ENCODE data around the gene UGT1A10. TPM values are rescaled to one million over a fixed set of nuclear protein-coding genes. Genes with fewer than 3 reads are reported as not detected.

The UGT1A10 gene
- total and polyA plus RNA-seq, 2 donors (not counting 3 experiments of a cell fraction or from before 2014, with no cell fraction given): not detected

GRCh38 chr2:233705911-233706506 lies 69.8 kb downstream of the UGT1A10 start:
- CTCF ChIA-PET: interaction anchor here (1.4 kb wide), 1 partner anchor 209 kb away, joined by 3 read pairs; no protein-coding TSS in a partner anchor
- Histone ChIP-seq H3K36me3 (ENCODE audit: control insufficient read depth in 2 of 2, extremely low read depth in 1 of 2, insufficient read depth in 2 of 2, low read length in 2 of 2) (no peaks in the 10 kb centered on the region), H3K4me1 (ENCODE audit: control insufficient read depth, extremely low read depth, insufficient read depth, low read length) (peaks cover 2% of the 10 kb centered on the region), H3K4me2 (ENCODE audit: insufficient read depth, low read length) (no peak overlapping the region), H3K9ac (replicated peaks; ENCODE audit: extremely low read depth, insufficient read depth, low read length) (no peak overlapping the region), H3K4me3 (replicated peaks in 1 of 3; ENCODE audit: insufficient read depth in 1 of 3, low read depth in 1 of 3, low read length in 3 of 3) (no peak overlapping the region), H3K27ac (ENCODE audit: insufficient read depth, low read depth, low read length) (no peak overlapping the region), H3K9me3 (replicated peaks; ENCODE audit: control insufficient read depth, insufficient read depth, low read length) (no peaks in the 10 kb centered on the region), H3K9me1 (replicated peaks; ENCODE audit: control insufficient read depth, extremely low read depth, insufficient read depth, low read length) (no peaks in the 10 kb centered on the region), H4K20me1 (replicated peaks; ENCODE audit: control insufficient read depth, extremely low read depth, insufficient read depth, low read length) (no peaks in the 10 kb centered on the region), H3K27me3 (ENCODE audit: control insufficient read depth in 2 of 2, insufficient read depth in 2 of 2, low read length in 2 of 2) (no peaks in the 10 kb centered on the region), H2AFZ (ENCODE audit: low read depth, low read length) (no peak overlapping the region), H3K79me2 (ENCODE audit: control insufficient read depth, insufficient read depth, low read length) (no peaks in the 10 kb centered on the region)
- dilution Hi-C loops (cut with MboI; ENCODE audit: extremely low pct_ligation_motif_present, low sequenced_read_pairs) (no loop called here), intact Hi-C loops (cut with micrococcal nuclease) (no loop called here)
- TF ChIP-seq POLR2A (IDR thresholded peaks at IDR 0.05; ENCODE audit: low read depth, low read length): no peak
- TF ChIP-seq GATA2 (IDR thresholded peaks at IDR 0.05; ENCODE audit: insufficient read depth, insufficient read length, low read depth, low read length): no peak
- TF ChIP-seq CTCF (IDR thresholded peaks at IDR 0.05; ENCODE audit: extremely low read depth in 1 of 2, insufficient read depth in 1 of 2, low read depth in 1 of 2, low read length in 2 of 2): no peak
- TF ChIP-seq MAX (IDR thresholded peaks at IDR 0.05; ENCODE audit: insufficient read depth, insufficient read length): no peak
- no peak for TF ChIP-seq EZH2 (IDR thresholded peaks at IDR 0.05; ENCODE audit: borderline replicate concordance, low read depth, low read length, severe bottlenecking)
- no peak for TF ChIP-seq POLR2AphosphoS5 (IDR thresholded peaks at IDR 0.05; ENCODE audit: insufficient read depth, low read depth, low read length)
- TF ChIP-seq JUN (IDR thresholded peaks at IDR 0.05; ENCODE audit: borderline replicate concordance, insufficient read depth, insufficient read length, low read depth): no peak
- no peak for TF ChIP-seq MYC (IDR thresholded peaks at IDR 0.05; ENCODE audit: low read depth, low read length)
- no peak for TF ChIP-seq FOS (IDR thresholded peaks at IDR 0.05; ENCODE audit: borderline replicate concordance, insufficient read depth, low read length)
- FAIRE-seq (no peak), DNase-seq (ENCODE audit: low read depth, low spot score) (no peak)
- BruUV-seq (replicated peaks): no TSS peak
- POLR2A ChIA-PET: no interaction called here
